ENCODE measurements around the gene RTP3. TPM values are rescaled to one million over a fixed set of nuclear protein-coding genes. Genes with fewer than 3 reads are reported as not detected.

Gene RTP3
- total RNA-seq, 1 experiment from 2014 or later: not detected

GRCh38 chr3:46495901-46496456, 1.8 kb upstream of the RTP3 start:
- Histone ChIP-seq H3K27ac (ENCODE audit: low read length) (no peak overlapping the region), H3K9me3 (ENCODE audit: control insufficient read depth, insufficient read depth, low read depth, low read length) (no peaks in the 10 kb centered on the region), H3K4me3 (ENCODE audit: low read depth in 2 of 2, low read length in 2 of 2) (no peak overlapping the region), H3K4me1 (ENCODE audit: control insufficient read depth, insufficient read depth, low read length) (no peaks in the 10 kb centered on the region), H3K27me3 (ENCODE audit: control insufficient read depth, insufficient read depth, low read length) (no peaks in the 10 kb centered on the region; the same call in 1 of the 2 replicates), H3K36me3 (ENCODE audit: control insufficient read depth, insufficient read depth, low read length) (no peaks in the 10 kb centered on the region)
- no TSS peak for BruUV-seq (replicated peaks)
- ATAC-seq: no peak
- ChIA-PET CTCF (no interaction called here), POLR2A (no interaction called here)
- intact Hi-C loops (cut with micrococcal nuclease; ENCODE audit: unreplicated experiment) (no loop called here), in situ Hi-C loops (cut with HindIII; ENCODE audit: low pct_unique_long_range_greater_than_20kb, low sequenced_read_pairs) (no loop called here)
- TF ChIP-seq CTCF (IDR thresholded peaks at IDR 0.05): no peak
- TF ChIP-seq TCF7L2 (IDR thresholded peaks at IDR 0.05; ENCODE audit: low read depth, low read length): no peak
- TF ChIP-seq, protein P1, sequence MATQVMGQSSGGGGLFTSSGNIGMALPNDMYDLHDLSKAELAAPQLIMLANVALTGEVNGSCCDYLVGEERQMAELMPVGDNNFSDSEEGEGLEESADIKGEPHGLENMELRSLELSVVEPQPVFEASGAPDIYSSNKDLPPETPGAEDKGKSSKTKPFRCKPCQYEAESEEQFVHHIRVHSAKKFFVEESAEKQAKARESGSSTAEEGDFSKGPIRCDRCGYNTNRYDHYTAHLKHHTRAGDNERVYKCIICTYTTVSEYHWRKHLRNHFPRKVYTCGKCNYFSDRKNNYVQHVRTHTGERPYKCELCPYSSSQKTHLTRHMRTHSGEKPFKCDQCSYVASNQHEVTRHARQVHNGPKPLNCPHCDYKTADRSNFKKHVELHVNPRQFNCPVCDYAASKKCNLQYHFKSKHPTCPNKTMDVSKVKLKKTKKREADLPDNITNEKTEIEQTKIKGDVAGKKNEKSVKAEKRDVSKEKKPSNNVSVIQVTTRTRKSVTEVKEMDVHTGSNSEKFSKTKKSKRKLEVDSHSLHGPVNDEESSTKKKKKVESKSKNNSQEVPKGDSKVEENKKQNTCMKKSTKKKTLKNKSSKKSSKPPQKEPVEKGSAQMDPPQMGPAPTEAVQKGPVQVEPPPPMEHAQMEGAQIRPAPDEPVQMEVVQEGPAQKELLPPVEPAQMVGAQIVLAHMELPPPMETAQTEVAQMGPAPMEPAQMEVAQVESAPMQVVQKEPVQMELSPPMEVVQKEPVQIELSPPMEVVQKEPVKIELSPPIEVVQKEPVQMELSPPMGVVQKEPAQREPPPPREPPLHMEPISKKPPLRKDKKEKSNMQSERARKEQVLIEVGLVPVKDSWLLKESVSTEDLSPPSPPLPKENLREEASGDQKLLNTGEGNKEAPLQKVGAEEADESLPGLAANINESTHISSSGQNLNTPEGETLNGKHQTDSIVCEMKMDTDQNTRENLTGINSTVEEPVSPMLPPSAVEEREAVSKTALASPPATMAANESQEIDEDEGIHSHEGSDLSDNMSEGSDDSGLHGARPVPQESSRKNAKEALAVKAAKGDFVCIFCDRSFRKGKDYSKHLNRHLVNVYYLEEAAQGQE (IDR thresholded peaks at IDR 0.05; ENCODE audit: insufficient read depth in 1 of 2, low read depth in 2 of 2, low read length in 1 of 2): no peak
- no peak for TF ChIP-seq POLR2AphosphoS5 (IDR thresholded peaks at IDR 0.05; ENCODE audit: low read depth, low read length)
- no peak for TF ChIP-seq SIN3A (IDR thresholded peaks at IDR 0.05; ENCODE audit: borderline replicate concordance, insufficient read depth, low read depth, low read length)
- DNase-seq (ENCODE audit: low read depth, low spot score): no peak

GRCh38 chr3:46496746-46497555, 825 bp upstream of the RTP3 start:
- BruUV-seq (replicated peaks): no TSS peak
- ATAC-seq (no peak), DNase-seq (ENCODE audit: low read depth, low spot score) (no peak)
- ChIA-PET CTCF (no interaction called here), POLR2A (no interaction called here)
- Histone ChIP-seq H3K4me1 (ENCODE audit: control insufficient read depth, insufficient read depth, low read length) (no peaks in the 10 kb centered on the region), H3K4me3 (ENCODE audit: low read depth in 2 of 2, low read length in 2 of 2) (no peak overlapping the region), H3K27ac (ENCODE audit: low read length) (no peak overlapping the region), H3K9me3 (ENCODE audit: control insufficient read depth, insufficient read depth, low read depth, low read length) (no peaks in the 10 kb centered on the region), H3K36me3 (ENCODE audit: control insufficient read depth, insufficient read depth, low read length) (no peaks in the 10 kb centered on the region), H3K27me3 (ENCODE audit: control insufficient read depth, insufficient read depth, low read length) (no peaks in the 10 kb centered on the region; the same call in 1 of the 2 replicates)
- intact Hi-C loops (cut with micrococcal nuclease; ENCODE audit: unreplicated experiment): no loop called here
- TF ChIP-seq CTCF (IDR thresholded peaks at IDR 0.05): peak; percentile 42
- no peak for TF ChIP-seq POLR2AphosphoS5 (IDR thresholded peaks at IDR 0.05; ENCODE audit: low read depth, low read length)
- in situ Hi-C loops (cut with HindIII; ENCODE audit: low pct_unique_long_range_greater_than_20kb, low sequenced_read_pairs): no loop called here

Measured in Panc1 (cell line).